HG02884 (cell line): Measurements from ENCODE around the gene CEBPG.

ENCODE experiments used
- ATAC-seq: cut with Tn5 transposase; IDR thresholded peaks from one replicate; pipeline ENCODE4 v1.9.1; 2021; ENCODE audit warnings: mild to moderate bottlenecking, moderate library complexity; ENCODE audit not compliant: unreplicated experiment

CEBPG gene

GRCh38 chr19:33405553-33406461 lies 32.3 kb downstream of the CEBPG start:
- ATAC-seq: no peak

- no peak for ATAC-seq
Observed at GRCh38 chr19:33406521-33407139, 33.1 kb downstream of the CEBPG start.

- ATAC-seq: no peak
Observed at GRCh38 chr19:33407140-33407551, 33.6 kb downstream of the CEBPG start.

- no peak for ATAC-seq
Observed at GRCh38 chr19:33407716-33408115, 34.2 kb downstream of the CEBPG start.

- no peak for ATAC-seq
Observed at GRCh38 chr19:33408116-33408515, 34.6 kb downstream of the CEBPG start.

GRCh38 chr19:33408538-33409434 lies 35.3 kb downstream of the CEBPG start:
- ATAC-seq: no peak

GRCh38 chr19:33409906-33410685 lies 36.6 kb downstream of the CEBPG start:
- ATAC-seq: no peak

- ATAC-seq: no peak
Observed at GRCh38 chr19:33410915-33411401, 37.4 kb downstream of the CEBPG start.

- no peak for ATAC-seq
Observed at GRCh38 chr19:33411621-33412180, 38.2 kb downstream of the CEBPG start.

GRCh38 chr19:33412601-33413425 lies 39.3 kb downstream of the CEBPG start:
- ATAC-seq: no peak

GRCh38 chr19:33413426-33413725 lies 39.9 kb downstream of the CEBPG start:
- no peak for ATAC-seq

GRCh38 chr19:33413868-33414666 lies 40.6 kb downstream of the CEBPG start:
- ATAC-seq: no peak

- ATAC-seq: no peak
Observed at GRCh38 chr19:33414667-33415605, 41.4 kb downstream of the CEBPG start.

- no peak for ATAC-seq
Observed at GRCh38 chr19:33416307-33417215, 43.1 kb downstream of the CEBPG start.

- no peak for ATAC-seq
Observed at GRCh38 chr19:33417751-33418150, 44.2 kb downstream of the CEBPG start.

- no peak for ATAC-seq
Observed at GRCh38 chr19:33418461-33418860, 45.0 kb downstream of the CEBPG start.
